Esophagus muscularis mucosa (tissue), 4 donors: ENCODE results near the gene PLK1. TPM values are rescaled to one million over a fixed set of nuclear protein-coding genes. Genes with fewer than 3 reads are reported as not detected.

Experiments used
- DNase-seq: peaks from one replicate; pipeline ENCODE4 v3.0.0-alpha.2; 2017; ENCODE audit errors: extremely low spot score
- H3K27ac ChIP-seq, 4 donors: fragments of 200-600 bp; sonication (generic); replicated peaks in 1 of 4; 1 replicate in 3 of 4; 2 replicates in 1 of 4; pipeline ENCODE4 v1.5.1; 2016 to 2019; ENCODE audit warnings: mild to moderate bottlenecking in 1 of 4
- H3K27me3 ChIP-seq, 4 donors: fragments of 200-600 bp; sonication (generic); one replicate each; pipeline versions ENCODE4 v1.5.1 to v1.6.0; 2016 to 2019
- H3K36me3 ChIP-seq, 4 donors: fragments of 200-600 bp; sonication (generic); one replicate each; pipeline ENCODE4 v1.5.1; 2016 to 2019
- H3K4me1 ChIP-seq, 4 donors: fragments of 200-600 bp; sonication (generic); one replicate each; pipeline ENCODE4 v1.5.1; 2016 to 2019
- H3K4me3 ChIP-seq, 4 donors: fragments of 200-600 bp; sonication (generic); 1 replicate in 2 of 4; 2 replicates in 2 of 4; pipeline ENCODE4 v1.5.1; 2016 to 2019; ENCODE audit warnings: mild to moderate bottlenecking in 4 of 4, moderate library complexity in 1 of 4
- H3K9me3 ChIP-seq, 4 donors: fragments of 200-600 bp; sonication (generic); 1 replicate in 3 of 4; 2 replicates in 1 of 4; pipeline ENCODE4 v1.5.1; 2016 to 2019
- CTCF ChIP-seq, 3 experiments: fragments of 200-600 bp in 2 of 3; fragments of 450-650 bp in 1 of 3; sonication (generic) in 2 of 3; IDR thresholded peaks; one replicate each; pipeline ENCODE4 v1.5.1; 2017 to 2019; ENCODE audit warnings: antibody characterized with exemption in 3 of 3, mild to moderate bottlenecking in 2 of 3, moderate library complexity in 1 of 3
- EP300 ChIP-seq: sonication (generic); formaldehyde crosslinking; IDR thresholded peaks from one replicate; pipeline ENCODE4 v1.6.1; 2017; ENCODE audit warnings: antibody characterized with exemption
- POLR2A ChIP-seq: fragments of 450-650 bp; IDR thresholded peaks from one replicate; pipeline ENCODE4 v1.6.1; 2017; ENCODE audit warnings: antibody characterized with exemption, moderate library complexity, mild to moderate bottlenecking, low read depth
- POLR2AphosphoS5 ChIP-seq, 2 donors: sonication (generic); formaldehyde crosslinking; IDR thresholded peaks; one replicate each; pipeline ENCODE4 v1.6.1; 2017; ENCODE audit warnings: antibody characterized with exemption in 2 of 2
- WGBS: methylation state at CpG from one replicate; pipeline ENCODE4 v1.1.5; 2018; 5-methylcytosine and 5-hydroxymethylcytosine counted together
- intact Hi-C: fragments of 100-400 bp; cut with DNase I; formaldehyde crosslinking; loops from one replicate; pipeline ENCODE4 v1.15.1; 2023
- total RNA-seq, 4 donors: library from RNA; depleted of rRNA; stranded (reverse); fragments of >200 nt; gene quantifications; one replicate each; pipeline versions ENCODE4 v1.1.0 to v1.2.1, GENCODE V29; 2016

The PLK1 gene
- total RNA-seq, 4 donors from 2014 or later, result 0.42 to 2.1 (median 1.3) TPM

GRCh38 chr16:23682181-23682580 lies 3.5 kb downstream of the PLK1 start:
- Histone ChIP-seq H3K36me3 (peaks cover 0 to 61% (median 40%) of the 10 kb centered on the region in 4 donors), H3K9me3 (no peaks in the 10 kb centered on the region), H3K4me3 (no peak overlapping the region), H3K27me3 (no peaks in the 10 kb centered on the region), H3K4me1 (peaks cover 12 to 21% (median 18%) of the 10 kb centered on the region in 4 donors), H3K27ac (no peak overlapping the region)
- TF ChIP-seq EP300 (no peak), CTCF (IDR thresholded peaks at IDR 0.05) (no peak), POLR2AphosphoS5 (IDR thresholded peaks at IDR 0.05) (no peak), POLR2A (no peak)
- 81% methylated on average over 1 of the region's 1 CpG for WGBS
- intact Hi-C loops, result no loop called here
- DNase-seq, result no peak

DNA sequence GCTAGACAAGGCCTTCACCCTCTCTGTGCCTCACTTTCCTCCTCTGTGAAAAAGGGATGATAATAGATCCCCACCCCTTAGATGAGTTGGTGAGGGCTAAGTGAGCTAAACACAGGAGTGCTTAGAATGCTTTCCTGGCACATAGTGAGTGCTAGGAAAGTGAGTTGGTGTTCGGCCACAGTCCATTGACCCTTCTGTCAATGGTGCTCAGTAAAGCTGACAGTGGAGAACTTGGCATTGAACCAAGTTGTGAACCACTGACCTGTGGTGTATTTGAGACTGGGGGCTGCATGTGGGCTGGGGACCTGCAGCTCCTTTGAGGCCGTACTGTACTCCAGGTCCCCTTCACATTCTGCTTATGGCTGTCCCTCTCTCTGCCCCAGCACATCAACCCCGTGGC lies 4.8 kb downstream of the PLK1 start:
- Histone ChIP-seq H3K36me3 (peaks cover 2 to 74% (median 52%) of the 10 kb centered on the region in 4 donors), H3K4me1 (peaks cover 8 to 14% (median 11%) of the 10 kb centered on the region in 4 donors), H3K27me3 (no peaks in the 10 kb centered on the region), H3K4me3 (no peak overlapping the region), H3K27ac (no peak overlapping the region), H3K9me3 (no peaks in the 10 kb centered on the region)
- no peak for DNase-seq
- WGBS, result 100% methylated on average over 2 of the region's 3 CpGs
- intact Hi-C loops, result no loop called here
- no peak for TF ChIP-seq EP300
- no peak for TF ChIP-seq POLR2AphosphoS5 (IDR thresholded peaks at IDR 0.05)
- TF ChIP-seq POLR2A, result no peak
- TF ChIP-seq CTCF (IDR thresholded peaks at IDR 0.05), result no peak

DNA sequence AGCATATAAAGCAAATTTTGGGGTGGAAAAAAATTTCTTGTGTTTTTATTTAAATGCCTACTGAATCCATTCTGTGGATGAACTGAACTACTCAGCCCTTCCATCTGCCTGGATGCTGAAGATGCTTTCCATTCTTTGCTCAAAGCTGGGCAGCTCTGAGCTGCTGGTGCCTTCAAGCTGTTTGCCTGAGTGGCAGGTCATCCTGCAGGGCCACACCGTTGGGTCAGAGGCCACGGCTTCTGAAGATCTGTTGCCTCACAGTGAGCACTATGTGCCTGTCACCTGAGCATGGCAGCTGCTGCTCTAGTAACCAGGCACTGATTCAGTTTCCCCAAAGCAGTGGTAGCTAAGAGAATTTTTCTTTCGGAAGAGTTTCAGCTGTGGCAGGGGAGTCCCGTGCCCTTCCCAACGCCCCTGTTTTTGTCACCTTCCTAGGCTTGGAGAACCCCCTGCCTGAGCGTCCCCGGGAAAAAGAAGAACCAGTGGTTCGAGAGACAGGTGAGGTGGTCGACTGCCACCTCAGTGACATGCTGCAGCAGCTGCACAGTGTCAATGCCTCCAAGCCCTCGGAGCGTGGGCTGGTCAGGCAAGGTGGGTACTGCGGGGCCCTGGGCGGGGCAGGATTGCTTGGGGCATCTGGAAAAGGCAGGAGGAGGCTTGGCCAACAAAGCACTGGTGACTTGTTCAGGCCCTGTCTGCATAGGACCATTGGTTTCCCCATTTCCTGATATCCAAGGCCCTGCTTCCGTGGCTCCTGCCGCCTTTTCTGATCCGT lies 8.5 kb downstream of the PLK1 start:
- 95% methylated on average over 16 of the region's 16 CpGs for WGBS
- TF ChIP-seq CTCF (IDR thresholded peaks at IDR 0.05) (no peak), EP300 (no peak), POLR2A (no peak), POLR2AphosphoS5 (IDR thresholded peaks at IDR 0.05) (no peak)
- intact Hi-C loops, result no loop called here
- no peak overlapping the region for H3K4me3 ChIP-seq
- H3K27ac ChIP-seq, result no peak overlapping the region
- H3K36me3 ChIP-seq, result peaks cover 25 to 81% (median 72%) of the 10 kb centered on the region in 4 donors
- no peaks in the 10 kb centered on the region for H3K4me1 ChIP-seq
- H3K27me3 ChIP-seq, result no peaks in the 10 kb centered on the region
- no peak for DNase-seq
- H3K9me3 ChIP-seq, result no peaks in the 10 kb centered on the region

- 96% methylated on average over 35 of the region's 36 CpGs for WGBS
- H3K36me3 ChIP-seq, result peaks cover 25 to 63% (median 56%) of the 10 kb centered on the region in 4 donors
Observed at GRCh38 chr16:23689442-23690187, 10.9 kb downstream of the PLK1 start.

More at GRCh38 chr16:23689442-23690187, 10.9 kb downstream of the PLK1 start:
- TF ChIP-seq EP300 (no peak), POLR2A (no peak), CTCF (IDR thresholded peaks at IDR 0.05) (no peak), POLR2AphosphoS5 (IDR thresholded peaks at IDR 0.05) (no peak)
- Histone ChIP-seq H3K9me3 (no peaks in the 10 kb centered on the region), H3K4me1 (peaks cover 0 to 4% (median 2%) of the 10 kb centered on the region in 4 donors), H3K27ac (no peak overlapping the region), H3K27me3 (no peaks in the 10 kb centered on the region), H3K4me3 (no peak overlapping the region)
- intact Hi-C loops, result no loop called here
- no peak for DNase-seq
